Prostate gland (tissue), 2 donors: Measurements from ENCODE around the gene CLEC2D.

ENCODE experiments used
- CTCF ChIP-seq, 4 experiments: fragments of 200-600 bp in 2 of 4; fragments of 450-650 bp in 2 of 4; sonication (generic) in 2 of 4; IDR thresholded peaks; 1 replicate in 3 of 4; 2 replicates in 1 of 4; pipeline ENCODE4 v1.5.1; 2016 to 2019; ENCODE audit warnings: antibody characterized with exemption in 4 of 4, mild to moderate bottlenecking in 2 of 4, moderate library complexity in 2 of 4
- POLR2A ChIP-seq: fragments of 450-650 bp; IDR thresholded peaks from one replicate; pipeline ENCODE4 v1.6.1; 2016; ENCODE audit warnings: antibody characterized with exemption, mild to moderate bottlenecking
- POLR2AphosphoS5 ChIP-seq: sonication (generic); formaldehyde crosslinking; IDR thresholded peaks from one replicate; pipeline ENCODE4 v1.6.1; 2017; ENCODE audit warnings: antibody characterized with exemption

DNA sequence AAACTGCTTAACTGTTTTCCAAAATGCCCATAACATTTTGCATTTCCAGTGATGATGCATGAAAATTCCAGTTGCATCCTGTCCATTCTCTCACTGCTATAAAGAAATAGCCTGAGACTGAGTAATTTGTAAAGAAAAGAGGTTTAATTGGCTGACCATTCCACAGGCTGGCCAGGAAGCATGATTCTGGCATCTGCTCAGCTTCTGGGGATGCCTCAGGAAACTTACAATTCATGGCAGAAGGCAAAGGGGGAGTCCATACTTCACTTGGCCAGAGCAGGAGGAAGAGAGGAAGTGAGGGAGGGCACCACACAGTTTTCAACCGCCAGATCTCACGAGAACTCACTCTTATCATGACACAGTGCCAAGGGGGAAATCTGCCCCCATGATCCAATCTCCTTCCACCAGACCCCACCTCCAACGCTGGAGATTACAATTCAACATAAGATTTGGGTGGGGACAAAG, 18.2 kb upstream of the CLEC2D start:
- TF ChIP-seq CTCF (IDR thresholded peaks at IDR 0.05) (no peak), POLR2A (no peak), POLR2AphosphoS5 (no peak)
